Omental fat pad (tissue), 4 donors: ENCODE data around the gene EPB41L4B. TPM values are rescaled to one million over a fixed set of nuclear protein-coding genes. Genes with fewer than 3 reads are reported as not detected.

ENCODE experiments used
- ATAC-seq: fragments of 150-250 bp; one replicate; pipeline ENCODE4 v1.9.1; 2016; ENCODE audit warnings: mild to moderate bottlenecking, moderate library complexity; ENCODE audit not compliant: low FRiP score
- DNase-seq: peaks from one replicate; pipeline ENCODE4 v3.0.0-alpha.2; 2019; ENCODE audit warnings: low spot score
- total RNA-seq, 4 donors: library from RNA; depleted of rRNA; stranded (reverse); fragments of >200 nt; gene quantifications; one replicate each; pipeline ENCODE4 v1.1.0, GENCODE V29; 2016
- TF ChIP-seq, protein P1 (sequence below), 3 donors: fragments of 450-650 bp; IDR thresholded peaks; one replicate each; pipeline ENCODE4 v1.5.1; 2016 to 2017; ENCODE audit warnings: antibody characterized with exemption in 3 of 3, mild to moderate bottlenecking in 3 of 3, moderate library complexity in 2 of 3

EPB41L4B gene
- total RNA-seq, 4 donors from 2014 or later = 6.3 to 47.7 (median 33.6) TPM

DNA sequence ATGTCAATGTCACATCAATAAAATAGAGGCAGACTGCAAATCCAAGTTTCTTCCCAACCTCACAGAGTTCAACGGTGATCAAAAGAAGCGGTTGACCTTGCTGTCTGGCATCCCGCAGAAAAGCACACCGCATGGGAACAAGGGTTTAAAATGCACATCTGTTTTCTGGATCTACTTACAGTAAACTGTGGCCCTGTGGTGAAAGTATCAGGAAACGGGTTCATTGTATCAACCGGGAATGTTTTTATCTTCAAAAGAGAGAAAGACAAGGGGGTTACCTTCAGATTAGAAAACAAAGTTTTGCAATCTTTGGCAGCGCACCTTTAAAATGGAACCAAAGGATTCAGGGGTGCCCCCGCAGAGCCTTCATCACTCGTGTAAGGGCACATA is 138.3 kb downstream of the EPB41L4B start:
- TF ChIP-seq, protein P1, sequence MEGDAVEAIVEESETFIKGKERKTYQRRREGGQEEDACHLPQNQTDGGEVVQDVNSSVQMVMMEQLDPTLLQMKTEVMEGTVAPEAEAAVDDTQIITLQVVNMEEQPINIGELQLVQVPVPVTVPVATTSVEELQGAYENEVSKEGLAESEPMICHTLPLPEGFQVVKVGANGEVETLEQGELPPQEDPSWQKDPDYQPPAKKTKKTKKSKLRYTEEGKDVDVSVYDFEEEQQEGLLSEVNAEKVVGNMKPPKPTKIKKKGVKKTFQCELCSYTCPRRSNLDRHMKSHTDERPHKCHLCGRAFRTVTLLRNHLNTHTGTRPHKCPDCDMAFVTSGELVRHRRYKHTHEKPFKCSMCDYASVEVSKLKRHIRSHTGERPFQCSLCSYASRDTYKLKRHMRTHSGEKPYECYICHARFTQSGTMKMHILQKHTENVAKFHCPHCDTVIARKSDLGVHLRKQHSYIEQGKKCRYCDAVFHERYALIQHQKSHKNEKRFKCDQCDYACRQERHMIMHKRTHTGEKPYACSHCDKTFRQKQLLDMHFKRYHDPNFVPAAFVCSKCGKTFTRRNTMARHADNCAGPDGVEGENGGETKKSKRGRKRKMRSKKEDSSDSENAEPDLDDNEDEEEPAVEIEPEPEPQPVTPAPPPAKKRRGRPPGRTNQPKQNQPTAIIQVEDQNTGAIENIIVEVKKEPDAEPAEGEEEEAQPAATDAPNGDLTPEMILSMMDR (IDR thresholded peaks at IDR 0.05) = no peak
- no peak for DNase-seq
- no peak for ATAC-seq

DNA sequence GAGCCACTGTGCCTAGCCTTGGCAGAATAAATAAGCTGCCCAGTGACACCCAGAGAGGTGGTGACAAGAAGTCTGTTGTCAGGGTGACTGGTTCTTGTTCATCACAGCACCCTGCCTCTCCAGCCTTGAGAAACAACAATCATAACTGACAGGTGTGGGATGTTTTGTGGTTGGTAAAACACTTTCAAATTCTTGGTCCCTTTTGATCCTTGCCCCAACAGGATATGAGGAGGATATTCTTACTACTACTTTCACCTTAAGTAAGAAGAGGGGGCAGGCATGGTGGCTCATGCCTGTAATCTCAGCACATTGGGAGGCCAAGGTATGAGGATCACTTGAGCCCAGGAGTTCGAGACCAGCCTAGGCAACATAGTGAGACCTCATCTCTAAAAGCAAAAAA is 139.6 kb downstream of the EPB41L4B start:
- ATAC-seq (no peak), DNase-seq (no peak)
- TF ChIP-seq, protein P1 (IDR thresholded peaks at IDR 0.05) = no peak

DNA sequence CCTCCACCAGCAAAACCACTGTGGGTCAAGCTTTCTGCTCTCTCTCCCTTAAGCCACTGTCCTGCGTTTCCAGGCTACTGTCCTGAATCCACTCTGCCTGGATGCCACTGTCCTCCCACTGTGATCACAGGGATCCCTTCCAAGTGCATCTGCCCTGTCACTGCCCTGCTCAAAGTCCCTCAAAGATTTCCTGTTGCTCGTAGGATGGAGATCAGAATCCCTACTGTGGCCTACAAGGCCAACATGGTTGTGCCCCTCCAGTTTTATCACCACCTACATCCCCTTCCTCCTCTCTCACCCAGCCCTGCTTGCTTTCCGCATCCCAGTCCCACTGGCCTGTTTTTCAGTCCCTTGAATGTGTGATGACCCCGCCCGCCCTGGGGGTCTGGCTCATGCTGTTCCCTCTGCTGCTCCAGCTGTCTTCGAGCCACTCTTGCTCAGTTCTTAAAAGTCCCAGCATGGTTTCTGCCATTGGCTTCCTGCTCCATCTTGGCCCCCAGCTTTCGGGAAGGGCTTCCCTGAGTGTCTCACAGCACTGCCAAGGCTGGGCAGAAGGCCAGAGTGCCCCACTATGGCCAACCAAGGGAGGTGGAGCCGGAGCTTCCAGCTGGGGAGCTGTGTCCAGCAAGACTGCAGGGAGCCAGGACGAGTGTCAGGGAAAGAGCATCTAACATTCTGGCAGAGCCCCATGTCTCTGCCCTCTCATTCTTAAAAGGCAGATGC is 140.9 kb downstream of the EPB41L4B start:
- TF ChIP-seq, protein P1 (IDR thresholded peaks at IDR 0.05) = no peak
- DNase-seq (no peak), ATAC-seq (no peak)

DNA sequence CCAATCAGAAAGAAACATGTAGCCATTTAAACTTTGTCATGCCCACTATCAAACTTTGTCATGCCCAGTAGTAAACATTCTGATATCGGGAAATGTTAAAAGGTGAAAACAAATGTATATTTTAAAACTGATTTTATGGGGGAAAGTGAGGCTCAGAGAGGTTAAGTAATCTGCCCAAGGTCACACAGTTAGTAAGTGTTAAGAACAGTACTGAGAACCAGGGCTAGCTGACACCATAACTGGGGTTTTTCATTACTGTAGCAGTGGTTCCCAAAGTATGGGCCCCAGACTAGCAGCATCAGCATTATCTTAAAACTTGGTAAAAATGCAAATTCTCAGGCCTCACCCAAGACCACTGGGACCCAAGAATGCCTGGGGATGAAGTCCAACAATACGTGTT is 143.9 kb downstream of the EPB41L4B start:
- TF ChIP-seq, protein P1 (IDR thresholded peaks at IDR 0.05) = no peak
- no peak for DNase-seq
- no peak for ATAC-seq

DNA sequence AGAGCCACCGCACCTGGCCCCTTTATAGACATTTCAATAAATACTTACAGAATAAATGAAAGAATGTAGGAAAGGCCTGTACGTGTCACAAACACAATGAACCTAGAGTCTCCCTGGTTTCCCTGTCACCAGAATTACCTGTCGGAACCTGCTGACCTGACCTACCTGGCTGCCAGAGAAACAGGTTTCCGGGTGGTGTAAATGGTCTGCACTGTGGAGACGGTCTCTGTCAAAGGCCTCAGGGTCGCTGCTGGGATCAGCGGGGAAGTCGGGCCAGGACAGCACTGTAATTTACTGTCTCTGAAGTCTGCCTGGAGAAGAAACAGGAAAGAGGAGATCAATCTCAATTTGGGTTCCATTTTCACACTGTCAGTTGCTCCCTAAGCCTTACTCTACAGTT is 144.5 kb downstream of the EPB41L4B start:
- DNase-seq = no peak
- TF ChIP-seq, protein P1 (IDR thresholded peaks at IDR 0.05) = no peak
- no peak for ATAC-seq

DNA sequence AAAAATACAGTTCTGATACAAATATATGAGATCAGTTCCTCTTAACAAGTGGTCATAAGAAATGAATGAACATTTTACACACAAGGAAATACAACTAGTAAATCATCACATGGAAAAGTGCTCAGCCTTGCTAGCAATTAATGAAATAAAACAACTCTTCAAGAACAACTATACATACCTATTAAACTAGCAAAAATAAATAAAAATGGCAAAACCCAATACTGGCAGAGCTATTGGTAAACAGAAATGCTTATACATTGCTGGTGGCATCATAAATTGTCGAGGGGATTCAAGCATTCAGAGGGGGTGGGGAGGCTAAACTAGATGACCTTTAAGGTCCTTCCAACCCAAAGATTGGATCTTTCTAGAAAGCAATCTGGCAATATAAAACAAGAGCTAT is 147.9 kb downstream of the EPB41L4B start:
- ATAC-seq (no peak), DNase-seq (no peak)
- TF ChIP-seq, protein P1 (IDR thresholded peaks at IDR 0.05) = no peak

DNA sequence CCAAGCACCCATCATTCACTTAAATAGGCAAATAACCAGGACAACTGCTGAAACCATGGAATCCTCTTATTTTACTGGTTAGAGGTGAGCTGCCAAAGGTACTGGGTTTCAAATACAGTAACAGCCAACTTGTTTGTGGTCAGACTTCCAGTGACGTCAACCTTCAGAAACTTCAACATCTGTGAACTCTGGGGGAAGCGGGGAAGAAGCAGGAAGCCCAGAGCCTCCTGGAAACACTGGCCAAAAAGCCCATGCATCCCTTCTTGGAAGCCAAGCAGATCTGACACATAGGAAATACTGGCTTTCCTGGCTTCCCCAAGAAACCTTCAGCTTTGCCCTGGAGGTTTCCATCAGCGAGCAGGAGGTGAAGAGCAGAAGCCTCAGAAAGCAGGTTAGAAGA is 148.9 kb downstream of the EPB41L4B start:
- ATAC-seq = no peak
- TF ChIP-seq, protein P1 (IDR thresholded peaks at IDR 0.05) = no peak

More for the DNA sequence above, 148.9 kb downstream of the EPB41L4B start:
- no peak for DNase-seq
